NCI-H2227 (cell line): ENCODE data around the gene DOCK1.

Experiments used
- DNase-seq: peaks from one replicate; lab custom pipeline; 2025; ENCODE audit not compliant: unreplicated experiment; lab: John Stamatoyannopoulos, UW

DOCK1 gene

DNA sequence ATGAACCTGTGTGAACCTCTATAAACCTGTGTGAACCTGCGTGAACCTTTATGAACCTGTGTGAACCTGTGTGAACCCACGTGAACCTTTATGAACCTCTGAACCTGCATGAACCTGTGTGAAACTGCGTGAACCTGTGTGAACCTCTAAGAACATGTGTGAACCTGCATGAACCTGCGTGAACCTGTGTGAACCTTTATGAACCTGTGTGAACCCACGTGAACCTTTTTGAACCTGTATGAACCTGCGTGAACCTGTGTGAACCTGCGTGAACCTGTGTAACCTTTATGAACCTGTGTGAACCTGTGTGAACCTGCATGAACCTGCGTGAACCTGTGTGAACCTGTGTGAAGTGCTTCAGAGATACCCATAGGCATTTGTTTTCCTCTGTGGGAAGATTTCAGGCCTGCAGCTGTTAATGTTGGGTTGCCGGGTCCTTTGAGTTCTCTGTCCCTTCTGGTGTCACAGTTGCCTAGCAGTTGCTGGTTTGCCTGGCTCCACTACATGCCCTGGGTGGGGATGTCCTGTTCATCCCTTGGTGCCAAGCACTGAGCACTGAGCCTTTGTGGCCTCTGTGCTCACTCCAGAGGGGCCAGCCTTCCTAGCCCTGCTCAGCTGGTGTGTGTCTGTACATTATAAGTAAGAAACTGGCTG is 97.9 kb downstream of the DOCK1 start:
- no peak for DNase-seq

- no peak for DNase-seq
Measured at GRCh38 chr10:127006453-127006852, 101.2 kb downstream of the DOCK1 start.

- peak; percentile 16 for DNase-seq
Measured at GRCh38 chr10:127009366-127009765, 104.1 kb downstream of the DOCK1 start.

DNA sequence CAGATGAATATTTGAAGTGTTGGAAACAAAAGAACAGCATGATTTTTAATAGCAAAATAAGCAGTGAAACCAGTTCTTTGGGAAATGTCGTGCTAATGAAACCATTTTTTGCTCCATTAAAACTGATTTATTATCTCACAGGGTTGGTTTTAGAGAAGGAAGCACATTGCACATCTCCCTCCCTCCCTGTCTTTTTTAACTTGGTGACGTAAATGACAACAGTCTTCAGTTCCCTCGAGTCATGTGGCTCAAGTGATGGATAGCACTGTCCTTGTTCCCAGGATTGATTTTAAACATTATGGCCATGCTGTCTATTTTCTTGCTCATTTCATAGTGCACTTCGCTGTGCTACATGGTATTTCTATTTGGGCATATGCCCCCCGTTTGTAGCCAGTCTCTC is 105.9 kb downstream of the DOCK1 start:
- DNase-seq: no peak

DNA sequence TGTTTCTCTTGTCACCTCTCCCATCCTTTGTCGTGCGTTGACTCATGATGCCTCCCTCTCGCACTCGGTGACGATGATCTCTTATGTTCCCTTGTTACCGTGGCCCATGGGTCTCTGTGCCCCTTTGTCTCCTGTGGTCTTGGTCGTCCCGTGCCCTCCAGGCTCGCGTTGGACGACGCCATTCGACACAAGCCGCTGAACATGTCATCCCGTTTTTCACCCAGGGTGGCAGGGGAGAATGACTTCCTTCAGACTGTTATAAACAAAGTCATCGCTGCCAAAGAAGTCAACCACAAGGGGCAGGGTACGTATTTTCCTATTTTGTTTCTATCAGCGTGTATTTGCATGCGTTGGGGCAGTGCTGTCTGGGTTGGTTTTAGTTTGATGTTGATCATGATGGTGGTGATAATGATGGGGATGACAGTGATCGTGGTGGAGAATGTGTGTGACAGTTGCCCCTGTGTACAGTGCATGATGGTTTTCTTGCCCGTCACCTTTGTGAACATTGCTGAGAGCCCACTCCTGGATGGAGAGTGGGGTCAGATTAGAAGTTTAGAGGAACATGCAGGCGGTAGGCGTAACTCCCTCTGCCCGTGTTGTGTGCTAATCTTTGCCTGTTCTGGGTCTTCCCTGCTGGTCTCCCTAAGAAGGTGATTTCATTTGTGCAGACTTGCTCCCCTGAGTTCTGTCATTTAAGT is 107.0 kb downstream of the DOCK1 start:
- no peak for DNase-seq

DNA sequence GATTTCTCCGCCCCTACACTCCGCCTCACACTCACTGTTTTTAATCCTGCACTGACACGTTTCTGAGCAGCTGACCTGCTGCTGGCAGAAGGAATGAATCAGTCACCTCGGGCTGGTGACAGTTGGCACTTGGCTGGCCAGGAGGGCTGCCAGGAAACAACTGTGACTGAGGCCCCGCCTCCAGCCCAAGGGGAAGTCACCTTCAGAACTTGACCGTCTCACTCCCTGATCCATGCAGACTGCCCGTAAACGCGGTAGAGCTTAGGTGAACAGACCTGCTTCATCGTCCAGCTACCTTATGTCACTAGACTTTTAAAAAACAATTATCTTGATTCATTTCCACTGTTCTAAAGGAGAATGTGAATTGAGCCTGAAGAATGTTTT is 107.5 kb downstream of the DOCK1 start:
- DNase-seq: no peak

DNA sequence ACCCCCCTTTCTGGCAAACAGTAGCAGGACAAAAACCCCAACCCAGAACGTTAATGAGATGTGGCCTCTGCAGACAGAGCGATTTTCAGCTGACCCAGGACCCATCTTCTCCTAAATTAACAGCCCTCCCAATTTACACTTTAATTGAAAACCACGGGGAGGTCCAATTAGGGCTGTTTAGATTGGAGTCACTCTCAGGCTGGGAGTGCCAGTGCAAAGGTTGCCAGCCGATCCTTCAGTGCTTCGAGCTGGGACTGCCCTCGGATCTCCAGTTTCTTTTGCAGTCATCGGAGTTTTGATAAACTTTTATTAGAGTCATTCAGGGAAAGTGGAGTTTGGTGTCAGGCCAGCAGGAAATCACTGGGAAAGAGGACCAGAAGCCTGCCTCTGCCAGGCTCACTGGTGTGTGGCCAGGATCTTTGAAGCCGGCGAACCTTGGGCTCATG is 108.0 kb downstream of the DOCK1 start:
- no peak for DNase-seq

GRCh38 chr10:127013691-127014473 is 108.7 kb downstream of the DOCK1 start:
- DNase-seq: no peak

DNA sequence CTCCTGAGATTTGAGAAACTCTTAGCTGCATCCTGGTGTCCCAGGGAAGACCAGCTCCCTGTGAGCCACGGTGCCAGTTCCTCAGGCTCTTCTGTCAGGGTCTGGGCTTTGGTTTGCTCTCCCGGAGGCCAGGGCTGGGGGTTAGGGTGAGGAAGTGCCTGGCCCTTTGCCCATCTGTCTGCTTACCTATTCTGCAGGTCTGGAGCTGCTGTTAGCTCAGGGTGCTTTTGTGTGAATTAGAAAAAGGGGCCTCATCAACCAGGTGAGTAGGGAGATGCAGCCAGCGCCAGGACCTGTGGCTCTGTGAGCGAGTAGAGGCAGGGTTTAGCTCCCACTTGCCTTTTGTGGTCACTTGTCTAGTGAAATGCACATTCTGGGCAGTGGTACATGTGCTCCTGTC is 109.4 kb downstream of the DOCK1 start:
- DNase-seq: no peak

- no peak for DNase-seq
Measured at GRCh38 chr10:127015373-127015772, 110.1 kb downstream of the DOCK1 start.

GRCh38 chr10:127016331-127016730 is 111.1 kb downstream of the DOCK1 start:
- DNase-seq: no peak

GRCh38 chr10:127017541-127018297 is 112.5 kb downstream of the DOCK1 start:
- DNase-seq: no peak

- DNase-seq: no peak
Measured at GRCh38 chr10:127018298-127018650, 113.0 kb downstream of the DOCK1 start.

- no peak for DNase-seq
Measured at GRCh38 chr10:127018766-127019165, 113.5 kb downstream of the DOCK1 start.

DNA sequence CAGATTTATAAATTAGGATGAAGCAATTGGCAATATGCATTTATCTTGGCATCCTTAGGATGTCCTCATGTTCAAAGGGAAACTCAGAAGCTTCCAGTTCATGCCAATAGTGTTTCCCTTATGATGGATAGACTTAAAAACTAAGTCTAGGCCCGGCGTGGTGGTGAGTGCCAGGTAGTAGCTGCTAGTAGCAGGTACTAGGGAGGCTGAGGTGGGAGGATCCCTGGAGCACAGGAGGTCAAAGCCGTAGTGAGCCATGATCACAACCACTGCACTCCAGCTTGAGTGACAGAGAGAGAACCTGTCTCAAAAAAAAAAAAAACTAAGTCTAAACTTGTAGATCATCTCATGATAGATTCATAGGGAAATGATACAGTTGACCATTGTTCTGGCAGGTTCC is 115.0 kb downstream of the DOCK1 start:
- no peak for DNase-seq

DNA sequence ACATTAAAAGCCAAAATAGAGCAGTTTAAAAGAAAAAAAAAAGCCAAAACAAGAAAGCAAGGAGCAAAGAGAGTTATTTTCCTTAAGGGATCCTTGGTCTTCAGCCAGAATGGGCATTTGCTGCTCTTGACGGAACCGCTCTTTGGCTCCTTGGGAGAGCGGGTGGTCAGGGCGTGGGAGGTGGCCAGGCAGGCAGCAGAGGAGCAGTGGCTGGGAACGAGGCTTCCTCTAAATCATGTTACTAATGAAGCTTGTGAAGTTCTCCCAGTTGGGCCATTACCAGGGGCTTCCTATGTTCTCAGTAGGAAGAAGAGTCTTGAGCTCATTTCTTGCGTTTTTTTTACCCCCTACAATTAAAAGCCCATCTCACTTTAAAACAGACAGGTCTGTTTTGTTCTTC is 116.6 kb downstream of the DOCK1 start:
- DNase-seq: no peak

DNA sequence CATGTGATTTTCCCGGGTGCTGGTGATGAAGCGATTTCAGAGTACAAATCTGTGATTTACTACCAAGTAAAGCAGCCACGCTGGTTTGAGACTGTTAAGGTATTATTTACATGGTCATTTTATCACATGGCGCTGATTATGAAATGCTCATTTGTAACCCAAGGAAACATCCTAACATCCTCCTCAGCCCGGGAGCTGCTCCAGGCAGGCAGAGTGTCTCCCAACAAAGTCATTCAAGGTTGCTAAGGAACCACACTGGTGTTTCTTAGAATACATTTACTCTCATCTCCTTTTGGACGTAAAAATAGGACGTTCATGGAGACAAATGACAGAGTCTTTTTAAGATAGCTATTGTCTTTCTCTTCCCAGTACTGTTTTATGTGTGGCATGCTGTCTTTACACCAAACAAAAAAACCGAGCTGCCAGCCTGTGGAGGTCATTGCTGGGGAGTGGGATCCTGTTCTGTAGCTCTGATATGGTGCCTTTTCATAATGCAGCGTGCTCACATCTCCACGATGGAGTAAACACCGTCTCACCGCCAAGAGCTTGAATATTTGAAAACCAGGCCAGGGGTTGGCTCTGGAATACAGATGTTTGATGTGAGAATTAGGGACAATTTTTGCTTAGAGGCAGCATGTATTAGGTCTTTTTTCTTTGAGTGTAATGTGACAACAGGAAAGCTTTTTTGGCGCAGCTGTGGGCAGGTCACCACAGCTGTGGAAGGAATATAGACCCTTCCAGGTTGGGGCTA is 119.6 kb downstream of the DOCK1 start:
- no peak for DNase-seq

DNA sequence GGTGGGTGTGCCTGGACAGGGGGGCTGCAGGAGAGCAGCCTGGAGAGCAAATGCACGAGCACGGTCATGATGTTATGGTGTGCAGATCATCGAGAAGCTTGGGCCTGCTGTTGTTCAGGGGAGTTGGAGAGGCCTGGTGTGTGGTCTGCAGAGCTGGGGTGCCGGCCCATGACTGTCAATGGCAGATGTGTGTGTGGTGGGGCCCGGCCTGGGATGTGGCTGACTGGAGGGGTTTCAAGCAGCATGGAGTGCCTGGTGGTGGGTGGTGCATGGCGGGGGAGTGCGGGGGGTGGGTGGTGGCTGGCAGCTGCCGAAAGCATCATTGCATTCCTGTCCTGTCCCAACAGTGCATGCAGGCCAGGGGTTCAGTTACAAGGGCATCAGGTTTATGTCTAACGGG is 122.6 kb downstream of the DOCK1 start:
- no peak for DNase-seq

DNA sequence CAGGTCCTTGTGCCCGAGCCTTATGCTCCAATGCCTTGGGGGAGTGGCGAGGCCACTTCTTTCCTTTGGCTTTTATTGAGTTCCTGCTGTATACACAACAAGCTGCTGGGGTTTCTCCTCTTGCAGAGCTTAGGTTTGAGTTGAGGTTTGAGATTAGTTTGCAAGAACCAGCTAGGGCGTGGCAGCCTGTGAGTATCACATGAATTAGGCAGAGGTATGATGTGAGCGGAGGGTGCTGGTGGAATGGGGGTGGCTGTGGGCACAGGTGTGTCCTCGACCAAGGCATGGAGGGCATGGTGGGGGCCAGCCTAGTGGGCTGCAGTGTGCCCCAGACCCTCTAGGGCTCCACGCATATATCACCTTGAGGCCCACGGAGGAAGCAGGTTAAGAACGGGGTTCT is 123.3 kb downstream of the DOCK1 start:
- DNase-seq: no peak

DNA sequence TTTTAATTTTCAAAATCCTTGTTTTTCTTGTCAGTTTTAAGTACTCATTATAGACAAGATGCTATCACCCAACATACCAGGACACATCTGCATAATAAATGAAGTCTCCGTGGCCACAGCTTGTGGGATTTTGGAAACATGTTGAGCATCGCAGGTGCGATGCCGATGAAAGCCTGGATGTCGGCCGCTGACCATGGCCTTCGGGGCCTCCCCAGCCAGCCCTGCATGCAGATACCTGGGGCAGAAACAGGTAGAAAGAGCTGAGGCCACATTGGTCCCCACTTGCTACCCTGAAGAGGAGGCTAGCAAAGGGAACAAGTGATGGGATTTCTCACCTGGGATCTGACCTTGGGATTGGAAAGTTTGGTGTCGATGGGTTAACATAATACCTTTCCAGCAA is 123.8 kb downstream of the DOCK1 start:
- no peak for DNase-seq
